HEK293 (cell line): ENCODE data around the gene COMMD2.

Source experiments
- CTCF ChIA-PET: fragments of 350-600 bp; formaldehyde crosslinking; extraction: SDS; loops from one replicate; lab custom pipeline; 2021; ENCODE audit warnings: antibody characterized with exemption; lab: Yijun Ruan, JAX
- POLR2A ChIA-PET: fragments of 300-600 bp; formaldehyde crosslinking; extraction: SDS; loops from one replicate; lab custom pipeline; 2020; ENCODE audit warnings: antibody characterized with exemption, inconsistent platforms; lab: Yijun Ruan, JAX
- H3K27ac ChIP-seq: fragments of 200-500 bp; sonication (Bioruptor generic); 2 replicates; pipeline ENCODE4 v1.5.1; 2014; ENCODE audit warnings: low read depth, low read length, control low read depth, inconsistent platforms; ENCODE audit errors: extremely low read depth
- H3K36me3 ChIP-seq, 2 experiments: fragments of 200-500 bp in 1 of 2; sonication (Bioruptor generic) in 1 of 2; 1 replicate in 1 of 2; 2 replicates in 1 of 2; pipeline ENCODE4 v1.5.1; 2014 to 2017; ENCODE audit warnings: inconsistent platforms in 2 of 2, low read length in 2 of 2; ENCODE audit not compliant: control insufficient read depth in 2 of 2, insufficient read depth in 1 of 2
- H3K4me1 ChIP-seq: fragments of 200-500 bp; sonication (Bioruptor generic); 2 replicates; pipeline ENCODE4 v1.5.1; 2014; ENCODE audit warnings: mild to moderate bottlenecking, low read length, inconsistent platforms; ENCODE audit not compliant: control insufficient read depth, insufficient read depth
- H3K4me3 ChIP-seq: 2 replicates; pipeline ENCODE4 v1.5.1; 2011; ENCODE audit warnings: low read depth, mild to moderate bottlenecking, control low read depth, low read length, moderate library complexity
- H3K9me3 ChIP-seq: fragments of 200-500 bp; sonication (Bioruptor generic); 2 replicates; pipeline ENCODE4 v1.5.1; 2014; ENCODE audit warnings: low read depth, low read length, inconsistent platforms; ENCODE audit not compliant: control insufficient read depth, insufficient read depth
- HOXA7 ChIP-seq: sonication (generic); formaldehyde crosslinking; IDR thresholded peaks from 2 replicates; pipeline ENCODE4 v1.8.1; 2022; ENCODE audit warnings: missing genetic modification reagents, borderline replicate concordance
- MEIS1 ChIP-seq: sonication (generic); formaldehyde crosslinking; IDR thresholded peaks from 2 replicates; pipeline ENCODE4 v1.8.1; 2022; ENCODE audit warnings: missing genetic modification reagents, mild to moderate bottlenecking, borderline replicate concordance
- OSR2 ChIP-seq: fragments of 450-650 bp; formaldehyde crosslinking; IDR thresholded peaks from 2 replicates; pipeline ENCODE4 v1.5.1; 2016; ENCODE audit warnings: missing biosample characterization, missing genetic modification characterization
- SCRT2 ChIP-seq: fragments of 450-650 bp; formaldehyde crosslinking; IDR thresholded peaks from 2 replicates; pipeline ENCODE4 v1.5.1; 2016; ENCODE audit warnings: missing biosample characterization, missing genetic modification characterization
- SP2 ChIP-seq: fragments of 450-650 bp; formaldehyde crosslinking; IDR thresholded peaks from 2 replicates; pipeline ENCODE4 v1.5.1; 2016; ENCODE audit warnings: missing biosample characterization, missing genetic modification characterization
- SP7 ChIP-seq: fragments of 450-650 bp; formaldehyde crosslinking; IDR thresholded peaks from 2 replicates; pipeline ENCODE4 v1.5.1; 2016; ENCODE audit warnings: missing biosample characterization, missing genetic modification characterization
- TCF7L2 ChIP-seq: IDR thresholded peaks from 2 replicates; pipeline ENCODE4 v1.6.1; 2011; ENCODE audit warnings: low read depth, mild to moderate bottlenecking, inconsistent platforms, low read length, moderate library complexity, borderline replicate concordance
- WT1 ChIP-seq: fragments of 450-650 bp; formaldehyde crosslinking; IDR thresholded peaks from 2 replicates; pipeline ENCODE4 v1.5.1; 2016; ENCODE audit warnings: missing biosample characterization, missing genetic modification characterization
- ZBTB17 ChIP-seq: fragments of 450-650 bp; formaldehyde crosslinking; IDR thresholded peaks from 2 replicates; pipeline ENCODE4 v1.5.1; 2016; ENCODE audit warnings: missing biosample characterization, missing genetic modification characterization
- ZBTB44 ChIP-seq: fragments of 450-650 bp; IDR thresholded peaks from 2 replicates; pipeline ENCODE4 v1.5.1; 2018; ENCODE audit warnings: missing biosample characterization, mild to moderate bottlenecking, missing genetic modification characterization
- ZNF146 ChIP-seq: fragments of 450-650 bp; formaldehyde crosslinking; IDR thresholded peaks from 2 replicates; pipeline ENCODE4 v1.5.1; 2016; ENCODE audit warnings: missing biosample characterization, missing genetic modification characterization
- ZNF148 ChIP-seq: fragments of 450-650 bp; formaldehyde crosslinking; IDR thresholded peaks from 2 replicates; pipeline ENCODE4 v1.5.0; 2017; ENCODE audit warnings: missing biosample characterization, missing genetic modification characterization, borderline replicate concordance
- ZNF16 ChIP-seq: fragments of 450-650 bp; formaldehyde crosslinking; IDR thresholded peaks from 2 replicates; pipeline ENCODE4 v1.5.1; 2016; ENCODE audit warnings: low read depth, missing biosample characterization, missing genetic modification characterization
- ZNF169 ChIP-seq: fragments of 450-650 bp; formaldehyde crosslinking; IDR thresholded peaks from 2 replicates; pipeline ENCODE4 v1.5.1; 2016; ENCODE audit warnings: missing biosample characterization, missing genetic modification characterization
- ZNF174 ChIP-seq: fragments of 450-650 bp; formaldehyde crosslinking; IDR thresholded peaks from 2 replicates; pipeline ENCODE4 v1.5.0; 2017; ENCODE audit warnings: missing biosample characterization, mild to moderate bottlenecking, missing genetic modification characterization
- ZNF19 ChIP-seq: fragments of 450-650 bp; formaldehyde crosslinking; IDR thresholded peaks from 2 replicates; pipeline ENCODE4; 2016; ENCODE audit warnings: missing biosample characterization, missing genetic modification characterization, low read depth
- ZNF211 ChIP-seq: fragments of 450-650 bp; formaldehyde crosslinking; IDR thresholded peaks from 2 replicates; pipeline ENCODE4 v1.5.1; 2016; ENCODE audit warnings: low read depth, missing biosample characterization, missing genetic modification characterization
- ZNF239 ChIP-seq: fragments of 450-650 bp; formaldehyde crosslinking; IDR thresholded peaks from 2 replicates; pipeline ENCODE4 v1.5.1; 2016; ENCODE audit warnings: missing biosample characterization, missing genetic modification characterization
- ZNF302 ChIP-seq: fragments of 450-650 bp; formaldehyde crosslinking; IDR thresholded peaks from 2 replicates; pipeline ENCODE4 v1.5.1; 2016; ENCODE audit warnings: missing biosample characterization, missing genetic modification characterization, low read depth
- ZNF362 ChIP-seq: fragments of 450-650 bp; formaldehyde crosslinking; IDR thresholded peaks from 2 replicates; pipeline ENCODE4 v1.5.1; 2016; ENCODE audit warnings: missing biosample characterization, missing genetic modification characterization
- ZNF37A ChIP-seq: fragments of 450-650 bp; IDR thresholded peaks from 2 replicates; pipeline ENCODE4 v1.5.1; 2018; ENCODE audit warnings: missing biosample characterization, missing genetic modification characterization
- ZNF423 ChIP-seq: fragments of 450-650 bp; formaldehyde crosslinking; IDR thresholded peaks from 2 replicates; pipeline ENCODE4 v1.5.1; 2016; ENCODE audit warnings: missing biosample characterization, missing genetic modification characterization
- ZNF473 ChIP-seq: fragments of 450-650 bp; formaldehyde crosslinking; IDR thresholded peaks from 2 replicates; pipeline ENCODE4 v1.5.1; 2017; ENCODE audit warnings: missing biosample characterization, missing genetic modification characterization
- ZNF530 ChIP-seq: fragments of 450-650 bp; formaldehyde crosslinking; IDR thresholded peaks from 2 replicates; pipeline ENCODE4 v1.5.1; 2016; ENCODE audit warnings: low read depth, missing biosample characterization, missing genetic modification characterization
- ZNF549 ChIP-seq: fragments of 450-650 bp; IDR thresholded peaks from 2 replicates; pipeline ENCODE4 v1.5.1; 2018; ENCODE audit warnings: missing biosample characterization, missing genetic modification characterization, mild to moderate bottlenecking, inconsistent platforms, moderate library complexity
- ZNF571 ChIP-seq: fragments of 450-650 bp; formaldehyde crosslinking; IDR thresholded peaks from 2 replicates; pipeline ENCODE4 v1.5.0; 2017; ENCODE audit warnings: missing biosample characterization, missing genetic modification characterization
- ZNF626 ChIP-seq: fragments of 450-650 bp; sonication (Bioruptor Pico); formaldehyde crosslinking; IDR thresholded peaks from 2 replicates; pipeline ENCODE4 v1.5.1; 2018; ENCODE audit warnings: missing biosample characterization, missing genetic modification characterization, inconsistent platforms
- ZNF645 ChIP-seq: fragments of 450-650 bp; formaldehyde crosslinking; IDR thresholded peaks from 2 replicates; pipeline ENCODE4; 2016; ENCODE audit warnings: missing biosample characterization, missing genetic modification characterization
- ZNF707 ChIP-seq: fragments of 450-650 bp; formaldehyde crosslinking; IDR thresholded peaks from 2 replicates; pipeline ENCODE4 v1.5.1; 2016; ENCODE audit warnings: missing biosample characterization, missing genetic modification characterization
- ZNF776 ChIP-seq: fragments of 450-650 bp; formaldehyde crosslinking; IDR thresholded peaks from 2 replicates; pipeline ENCODE4 v1.5.0; 2017; ENCODE audit warnings: missing biosample characterization, missing genetic modification characterization, borderline replicate concordance

The COMMD2 gene

GRCh38 chr3:149732234-149732633 lies 20.1 kb downstream of the COMMD2 start (continued):
- TF ChIP-seq SCRT2 (no peak), ZNF776 (no peak), ZNF19 (no peak), ZNF571 (tag by site-specific recombination) (no peak), ZNF707 (tag by site-specific recombination) (no peak), ZNF362 (tag by site-specific recombination) (no peak), ZNF645 (no peak), ZNF549 (tag by site-specific recombination) (no peak), TCF7L2 (no peak)

GRCh38 chr3:149727656-149728055 lies 24.6 kb downstream of the COMMD2 start:
- H3K27ac ChIP-seq: no peak overlapping the region
- no peak for TF ChIP-seq ZNF16
- TF ChIP-seq SP2: no peak
- TF ChIP-seq OSR2 (tag by site-specific recombination): no peak
- no peak for TF ChIP-seq ZNF473 (tag by site-specific recombination)
- TF ChIP-seq ZNF239 (tag by site-specific recombination): no peak
- TF ChIP-seq HOXA7 (CRISPR knock-in tag): no peak
- no peak for TF ChIP-seq SCRT2
- TF ChIP-seq ZNF169: no peak
- no peak for TF ChIP-seq ZNF211 (tag by site-specific recombination)
- no peak for TF ChIP-seq ZNF645
- TF ChIP-seq ZBTB17: no peak
- no peak for TF ChIP-seq ZNF626 (tag by site-specific recombination)
- no peak for TF ChIP-seq MEIS1 (CRISPR knock-in tag)
- TF ChIP-seq SP7 (tag by site-specific recombination): no peak
- no peak for TF ChIP-seq ZNF146 (tag by site-specific recombination)
- no peak for TF ChIP-seq WT1 (tag by site-specific recombination)
- no peak for TF ChIP-seq ZNF302
- CTCF ChIA-PET: interaction anchor here (0.6 to 1.2 kb wide), 2 partner anchors 10 to 754 kb away, joined by 4 to 7 read pairs; no protein-coding TSS in a partner anchor
- no peak overlapping the region for H3K4me3 ChIP-seq
- H3K4me1 ChIP-seq: no peaks in the 10 kb centered on the region
- H3K9me3 ChIP-seq: no peaks in the 10 kb centered on the region
- H3K36me3 ChIP-seq: no peaks in the 10 kb centered on the region
- POLR2A ChIA-PET: no interaction called here

GRCh38 chr3:149726716-149727407 lies 25.4 kb downstream of the COMMD2 start:
- Histone ChIP-seq H3K27ac (no peak overlapping the region), H3K9me3 (no peaks in the 10 kb centered on the region), H3K4me1 (no peaks in the 10 kb centered on the region), H3K4me3 (no peak overlapping the region), H3K36me3 (no peaks in the 10 kb centered on the region)
- ChIA-PET CTCF (interaction anchor here (1.2 kb wide), 1 partner anchor 9 kb away, joined by 7 read pairs; no protein-coding TSS in a partner anchor), POLR2A (no interaction called here)
- no peak for TF ChIP-seq ZNF148 (tag by site-specific recombination)
- TF ChIP-seq ZNF37A (tag by site-specific recombination): no peak
- TF ChIP-seq ZNF423 (tag by site-specific recombination): no peak
- TF ChIP-seq ZNF530 (tag by site-specific recombination): no peak
- no peak for TF ChIP-seq ZBTB44 (tag by site-specific recombination)
- TF ChIP-seq ZNF174 (tag by site-specific recombination): no peak
